Muscle layer of colon (tissue), 2 donors: ENCODE measurements around the gene PIGV.
A peak's percentile ranks its signal among the peaks of the same experiment; 100 is the strongest.

Experiments used
- H3K27ac ChIP-seq: one replicate; pipeline ENCODE4 v1.7.0; 2013; ENCODE audit warnings: low read depth, mild to moderate bottlenecking, low read length, moderate library complexity
- H3K27me3 ChIP-seq, 2 donors: one replicate each; pipeline ENCODE4 v1.7.0; 2013; ENCODE audit warnings: low read length in 2 of 2, mild to moderate bottlenecking in 2 of 2; ENCODE audit not compliant: insufficient read depth in 2 of 2, control insufficient read depth in 1 of 2
- H3K36me3 ChIP-seq: one replicate; pipeline ENCODE4 v1.7.0; 2013; ENCODE audit warnings: mild to moderate bottlenecking, low read length; ENCODE audit not compliant: insufficient read depth
- H3K4me1 ChIP-seq: one replicate; pipeline ENCODE4 v1.7.0; 2013; ENCODE audit warnings: mild to moderate bottlenecking, low read length; ENCODE audit not compliant: insufficient read depth
- H3K4me3 ChIP-seq, 2 donors: one replicate each; pipeline ENCODE4 v1.7.0; 2013; ENCODE audit warnings: low read length in 2 of 2, low read depth in 1 of 2, mild to moderate bottlenecking in 1 of 2, moderate library complexity in 1 of 2
- H3K9ac ChIP-seq: one replicate; pipeline ENCODE4 v1.7.0; 2013; ENCODE audit warnings: low read length
- H3K9me3 ChIP-seq: one replicate; pipeline ENCODE4 v1.7.0; 2013; ENCODE audit warnings: mild to moderate bottlenecking, low read length
- donor health status: abdominal sarcoma.
- donor health status: Adenocarcinoma of cecum.

Gene PIGV

DNA sequence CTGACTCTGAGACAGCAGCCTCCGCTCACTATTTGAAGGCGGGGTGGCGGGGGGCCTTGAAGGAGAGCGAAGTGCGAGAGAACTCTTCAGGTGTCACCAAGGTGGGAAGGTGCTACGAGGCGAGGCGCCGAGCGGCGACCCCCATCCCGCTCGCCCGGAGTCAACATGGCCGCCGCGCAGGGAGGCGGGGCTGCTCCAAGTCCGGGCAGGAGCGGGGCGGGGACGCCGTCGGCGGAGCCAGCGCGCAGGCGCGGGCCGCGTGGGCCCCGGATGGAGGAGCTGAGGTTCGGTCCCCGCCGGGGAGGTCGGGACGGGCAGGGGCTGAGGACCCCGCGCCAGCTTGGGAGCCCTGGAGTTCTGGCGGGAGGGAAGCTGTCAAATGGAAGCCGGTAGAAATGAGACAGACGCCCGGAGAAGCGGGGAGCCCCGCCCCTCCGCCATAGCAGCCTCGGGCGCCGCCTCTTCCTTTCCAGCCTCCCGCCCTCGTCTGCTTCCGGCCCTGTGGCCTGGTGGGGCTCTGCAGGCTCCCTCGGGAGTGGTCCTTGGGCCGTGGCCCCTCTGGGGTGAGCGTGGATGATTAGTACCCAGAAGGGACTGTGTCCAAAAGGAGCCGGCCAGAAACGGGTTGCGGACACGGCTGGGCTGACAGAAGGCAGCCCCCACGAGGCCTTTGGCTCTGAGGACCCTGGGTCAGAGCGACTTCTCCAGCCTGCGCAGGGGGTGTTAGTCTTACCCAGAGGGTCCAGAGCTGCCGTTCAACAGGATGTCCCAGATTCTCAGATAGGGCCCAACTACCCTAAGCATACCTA, at the start of gene PIGV:
Gene PIGV (plus strand): TSS at position 245 of the 809 bp plus-strand sequence. CDS start 2,866 bp downstream, outside the sequence.
- H3K9ac ChIP-seq = peak within 1 kb of the TSS; percentile 100
- peaks cover 58% of the 10 kb centered on the region for H3K4me1 ChIP-seq
- H3K27me3 ChIP-seq = no peaks in the 10 kb centered on the region
- peak within 1 kb of the TSS; percentile 98 for H3K27ac ChIP-seq
- H3K9me3 ChIP-seq = no peaks in the 10 kb centered on the region
- H3K4me3 ChIP-seq = peak within 1 kb of the TSS; percentile 67 to 85
- H3K36me3 ChIP-seq = peaks cover under 1% of the 10 kb centered on the region

DNA sequence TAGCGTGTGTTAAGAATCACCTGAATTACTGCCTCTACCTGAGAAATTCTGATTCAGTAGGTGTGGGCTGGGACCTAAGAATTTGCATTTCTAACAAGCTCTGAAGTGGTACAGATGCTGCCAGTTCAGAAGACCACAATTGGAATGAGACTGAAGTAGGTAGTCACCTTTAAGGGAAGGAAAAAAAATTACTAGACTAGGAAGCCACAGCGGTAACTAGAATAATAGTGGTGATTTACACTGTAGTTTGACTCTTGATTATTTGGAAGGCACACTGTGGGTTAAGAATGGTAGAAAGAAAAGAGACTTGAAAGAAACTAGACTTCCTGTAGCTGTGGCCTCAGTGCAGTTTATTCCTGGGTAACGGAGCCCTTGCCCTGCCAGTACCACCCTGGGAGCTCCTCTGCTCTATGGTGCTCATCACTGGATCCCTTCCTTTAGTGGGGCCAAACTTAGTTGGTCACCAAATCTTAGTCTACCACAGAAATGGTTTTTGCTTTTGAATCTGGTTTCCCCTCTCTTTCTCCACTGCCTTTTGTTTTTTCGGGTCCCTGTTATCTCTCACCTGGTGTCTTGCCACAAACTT, 48.3 kb upstream of the PIGV start:
- Histone ChIP-seq H3K4me3 (no peak overlapping the region), H3K27me3 (no peaks in the 10 kb centered on the region), H3K36me3 (peaks cover 51% of the 10 kb centered on the region), H3K9ac (no peak overlapping the region), H3K4me1 (peaks cover 19% of the 10 kb centered on the region), H3K9me3 (no peaks in the 10 kb centered on the region), H3K27ac (no peak overlapping the region)

- Histone ChIP-seq H3K4me3 (no peak overlapping the region), H3K9me3 (no peaks in the 10 kb centered on the region), H3K27me3 (no peaks in the 10 kb centered on the region), H3K4me1 (peaks cover 21% of the 10 kb centered on the region), H3K9ac (no peak overlapping the region), H3K36me3 (peaks cover 48% of the 10 kb centered on the region), H3K27ac (no peak overlapping the region)
Measured at GRCh38 chr1:26740023-26740634, 47.6 kb upstream of the PIGV start.

GRCh38 chr1:26740952-26741351, 46.8 kb upstream of the PIGV start:
- H3K27me3 ChIP-seq = no peaks in the 10 kb centered on the region
- no peak overlapping the region for H3K27ac ChIP-seq
- H3K9ac ChIP-seq = no peak overlapping the region
- no peaks in the 10 kb centered on the region for H3K9me3 ChIP-seq
- H3K4me1 ChIP-seq = peaks cover 22% of the 10 kb centered on the region
- H3K36me3 ChIP-seq = peaks cover 49% of the 10 kb centered on the region
- H3K4me3 ChIP-seq = no peak overlapping the region

- Histone ChIP-seq H3K4me3 (no peak overlapping the region), H3K9ac (no peak overlapping the region), H3K4me1 (peaks cover 32% of the 10 kb centered on the region), H3K27me3 (no peaks in the 10 kb centered on the region), H3K27ac (no peak overlapping the region), H3K9me3 (no peaks in the 10 kb centered on the region), H3K36me3 (peaks cover 41% of the 10 kb centered on the region)
Measured at GRCh38 chr1:26743426-26744059, 44.2 kb upstream of the PIGV start.

DNA sequence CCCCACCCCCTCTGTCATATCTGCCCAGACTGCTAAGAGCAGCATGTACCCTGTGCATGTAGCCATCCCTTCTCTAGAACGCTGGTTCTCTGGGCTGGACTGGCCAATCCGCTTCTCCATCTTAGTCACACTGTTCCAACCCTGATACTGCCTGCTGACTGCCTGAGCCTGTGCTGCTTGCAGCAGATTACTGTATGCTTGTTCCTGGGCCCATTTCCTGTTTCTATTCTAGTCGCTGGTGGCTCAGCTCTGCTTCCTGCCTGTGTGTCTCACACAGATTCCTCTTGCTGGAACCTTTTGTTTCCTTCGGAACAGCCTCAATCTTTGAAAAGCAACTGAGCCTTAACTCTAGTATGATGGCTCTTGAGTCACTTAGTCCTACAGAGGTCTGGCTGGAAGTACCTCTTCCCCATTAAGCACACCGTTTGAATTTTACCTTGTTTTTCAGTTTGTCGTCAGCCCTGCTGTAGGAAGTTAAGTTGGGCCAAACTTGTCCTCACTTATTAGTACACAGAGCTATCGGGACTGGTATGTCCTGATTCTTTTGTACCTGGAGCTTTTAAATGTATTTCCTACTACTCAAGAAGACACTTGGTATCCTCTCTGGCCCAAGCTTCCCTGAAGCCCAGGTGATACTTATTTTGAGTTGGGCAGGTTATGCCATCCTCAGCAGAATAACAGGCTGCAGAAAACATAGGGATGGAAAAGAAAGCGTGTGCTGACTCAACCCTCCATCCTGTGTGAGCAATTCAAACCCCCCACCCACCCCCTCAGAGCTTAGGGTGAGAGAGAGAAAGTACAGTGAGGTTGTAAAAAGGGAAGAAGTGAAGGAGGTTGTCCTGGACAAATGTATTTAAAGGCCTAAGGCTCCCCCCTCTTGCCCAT, 43.4 kb upstream of the PIGV start:
- Histone ChIP-seq H3K27me3 (no peaks in the 10 kb centered on the region), H3K36me3 (peaks cover 38% of the 10 kb centered on the region), H3K9ac (no peak overlapping the region), H3K27ac (no peak overlapping the region), H3K4me3 (no peak overlapping the region), H3K9me3 (no peaks in the 10 kb centered on the region), H3K4me1 (peaks cover 32% of the 10 kb centered on the region)

DNA sequence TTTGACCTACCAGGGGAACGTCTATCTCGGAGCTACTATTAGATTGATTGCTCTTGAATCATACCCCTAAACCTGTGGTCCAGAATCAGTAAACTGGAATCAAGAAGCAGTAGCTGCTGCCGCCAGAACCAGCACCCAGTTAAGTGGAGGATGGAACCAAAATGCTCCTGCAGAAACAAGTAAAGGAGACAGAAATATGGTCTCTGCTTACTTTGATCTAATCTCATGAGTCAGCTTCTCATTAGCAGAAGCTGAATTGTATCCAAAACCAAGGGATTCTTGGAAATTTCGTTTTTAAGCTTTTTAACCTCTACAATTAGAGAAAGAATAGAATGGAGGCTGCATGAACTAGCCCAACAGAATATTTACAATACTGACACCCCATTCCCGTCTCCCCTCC, 42.6 kb upstream of the PIGV start:
- H3K27ac ChIP-seq = no peak overlapping the region
- H3K9me3 ChIP-seq = no peaks in the 10 kb centered on the region
- H3K4me1 ChIP-seq = peaks cover 27% of the 10 kb centered on the region
- H3K27me3 ChIP-seq = no peaks in the 10 kb centered on the region
- no peak overlapping the region for H3K9ac ChIP-seq
- no peak overlapping the region for H3K4me3 ChIP-seq
- peaks cover 38% of the 10 kb centered on the region for H3K36me3 ChIP-seq

GRCh38 chr1:26747048-26747447, 40.7 kb upstream of the PIGV start:
- Histone ChIP-seq H3K27ac (no peak overlapping the region), H3K27me3 (no peaks in the 10 kb centered on the region), H3K4me1 (peaks cover 21% of the 10 kb centered on the region), H3K9me3 (no peaks in the 10 kb centered on the region), H3K4me3 (no peak overlapping the region), H3K36me3 (peaks cover 34% of the 10 kb centered on the region), H3K9ac (no peak overlapping the region)

DNA sequence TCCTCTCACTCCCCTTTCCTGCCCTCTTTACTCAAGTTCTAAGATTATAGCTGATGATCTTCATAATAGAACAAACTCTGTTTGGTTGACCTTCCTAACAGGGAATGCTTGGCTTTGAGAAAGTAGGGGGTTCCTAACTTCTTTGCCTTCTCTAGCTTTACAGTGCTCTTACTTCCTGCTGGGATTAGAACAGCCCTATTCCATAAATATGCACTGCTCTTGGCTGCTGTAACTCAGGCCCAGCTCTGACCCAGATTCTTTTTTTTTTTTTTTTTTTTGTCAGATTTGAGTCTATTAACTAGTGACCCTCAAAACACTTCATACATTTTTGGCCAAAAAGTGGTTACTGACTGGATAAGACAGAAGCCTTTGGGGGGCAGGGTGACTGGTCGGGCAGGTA, 39.4 kb upstream of the PIGV start:
- Histone ChIP-seq H3K36me3 (peaks cover 31% of the 10 kb centered on the region), H3K4me1 (peaks cover 29% of the 10 kb centered on the region), H3K9me3 (no peaks in the 10 kb centered on the region), H3K9ac (no peak overlapping the region), H3K27me3 (no peaks in the 10 kb centered on the region), H3K4me3 (no peak overlapping the region), H3K27ac (no peak overlapping the region)

DNA sequence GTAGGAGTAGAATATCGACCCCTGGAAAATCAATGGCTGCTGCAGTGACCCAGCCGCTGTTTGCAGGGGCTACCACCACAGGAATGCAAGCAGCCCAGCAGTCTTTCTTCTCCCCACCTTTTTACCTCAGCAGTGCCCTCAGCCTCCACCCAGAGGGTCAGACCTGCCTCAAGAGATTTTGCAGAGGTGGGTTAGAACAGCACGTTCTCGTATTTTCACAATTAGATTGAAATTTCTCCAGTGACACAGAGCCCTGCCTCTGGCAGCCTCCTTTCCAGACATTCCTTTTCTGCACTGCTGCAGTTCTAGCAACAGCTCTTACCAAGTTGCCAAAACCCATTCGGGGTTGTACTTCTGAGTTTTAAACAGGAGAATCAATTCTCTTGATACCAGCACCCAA, 38.3 kb upstream of the PIGV start:
- H3K4me1 ChIP-seq = peaks cover 27% of the 10 kb centered on the region
- no peaks in the 10 kb centered on the region for H3K9me3 ChIP-seq
- H3K36me3 ChIP-seq = peaks cover 34% of the 10 kb centered on the region
- H3K27ac ChIP-seq = no peak overlapping the region
- no peak overlapping the region for H3K4me3 ChIP-seq
- H3K9ac ChIP-seq = no peak overlapping the region
- H3K27me3 ChIP-seq = no peaks in the 10 kb centered on the region

GRCh38 chr1:26750428-26750827, 37.3 kb upstream of the PIGV start:
- Histone ChIP-seq H3K36me3 (peaks cover 33% of the 10 kb centered on the region), H3K27me3 (no peaks in the 10 kb centered on the region), H3K27ac (no peak overlapping the region), H3K4me1 (peaks cover 20% of the 10 kb centered on the region), H3K4me3 (no peak overlapping the region), H3K9ac (no peak overlapping the region), H3K9me3 (no peaks in the 10 kb centered on the region)
